NB4 (cell line): ENCODE results near the gene SMIM10L2A.
"Not testable (repeated sequence)": the region's sequence is repeated elsewhere in the genome, so short reads cannot be mapped to it uniquely, and the experiment has no call there.

Experiments used
- DNase-seq: peaks from one replicate; pipeline ENCODE4 v3.0.0; 2010; ENCODE audit warnings: low read depth
- H3K4me3 ChIP-seq: one replicate; pipeline ENCODE4 v1.5.1; 2011; ENCODE audit warnings: mild to moderate bottlenecking, low read depth, low read length, moderate library complexity
- CTCF ChIP-seq: IDR thresholded peaks from one replicate; pipeline ENCODE4 v1.5.1; 2012; ENCODE audit warnings: low read depth, low read length
- MAX ChIP-seq: IDR thresholded peaks from 2 replicates; pipeline ENCODE4 v1.6.1; 2011; ENCODE audit warnings: low read depth, low read length
- MYC ChIP-seq: IDR thresholded peaks from 2 replicates; pipeline ENCODE4 v1.6.1; 2011; ENCODE audit warnings: low read depth, low read length
- POLR2A ChIP-seq: IDR thresholded peaks from 2 replicates; pipeline ENCODE4 v1.6.1; 2011; ENCODE audit warnings: mild to moderate bottlenecking; ENCODE audit not compliant: insufficient read length; ENCODE audit errors: extremely low read depth

SMIM10L2A gene

GRCh38 chrX:135454816-135455215 is 33.1 kb downstream of the SMIM10L2A start:
- no peak for DNase-seq
- TF ChIP-seq CTCF, result no peak
- TF ChIP-seq MYC, result no peak
- TF ChIP-seq MAX, result no peak
- TF ChIP-seq POLR2A, result no peak
- H3K4me3 ChIP-seq, result no peak overlapping the region

GRCh38 chrX:135461756-135462155 is 40.0 kb downstream of the SMIM10L2A start:
- not testable (repeated sequence) for DNase-seq, H3K4me3 ChIP-seq

- TF ChIP-seq POLR2A (no peak), CTCF (peak; percentile 52)
- DNase-seq, result peak; percentile 10
These were observed 42.2 kb downstream of the SMIM10L2A start for GRCh38 chrX:135463937-135464336.

GRCh38 chrX:135476378-135476777 is 54.6 kb downstream of the SMIM10L2A start:
- TF ChIP-seq POLR2A (no peak), MAX (no peak), MYC (no peak), CTCF (no peak)
- H3K4me3 ChIP-seq, result no peak overlapping the region
- no peak for DNase-seq

More at GRCh38 chrX:135463937-135464336, 42.2 kb downstream of the SMIM10L2A start:
- no peak overlapping the region for H3K4me3 ChIP-seq

- peak; percentile 66 for DNase-seq
- TF ChIP-seq MYC (no peak), CTCF (peak; percentile 56), MAX (peak; percentile 31; the same call in 1 of the 2 replicates)
- no peak overlapping the region for H3K4me3 ChIP-seq
These were observed 55.8 kb downstream of the SMIM10L2A start for GRCh38 chrX:135477576-135477975.
